Activated naive CD4-positive, alpha-beta T cell treated with Interleukin-2 at 50 U/mL for 16 hours (primary cell): ENCODE measurements around the gene HOXC13.

Experiments used
- DNase-seq: peaks from one replicate; pipeline ENCODE4 v3.0.0-alpha.2; 2020

Gene HOXC13

DNA sequence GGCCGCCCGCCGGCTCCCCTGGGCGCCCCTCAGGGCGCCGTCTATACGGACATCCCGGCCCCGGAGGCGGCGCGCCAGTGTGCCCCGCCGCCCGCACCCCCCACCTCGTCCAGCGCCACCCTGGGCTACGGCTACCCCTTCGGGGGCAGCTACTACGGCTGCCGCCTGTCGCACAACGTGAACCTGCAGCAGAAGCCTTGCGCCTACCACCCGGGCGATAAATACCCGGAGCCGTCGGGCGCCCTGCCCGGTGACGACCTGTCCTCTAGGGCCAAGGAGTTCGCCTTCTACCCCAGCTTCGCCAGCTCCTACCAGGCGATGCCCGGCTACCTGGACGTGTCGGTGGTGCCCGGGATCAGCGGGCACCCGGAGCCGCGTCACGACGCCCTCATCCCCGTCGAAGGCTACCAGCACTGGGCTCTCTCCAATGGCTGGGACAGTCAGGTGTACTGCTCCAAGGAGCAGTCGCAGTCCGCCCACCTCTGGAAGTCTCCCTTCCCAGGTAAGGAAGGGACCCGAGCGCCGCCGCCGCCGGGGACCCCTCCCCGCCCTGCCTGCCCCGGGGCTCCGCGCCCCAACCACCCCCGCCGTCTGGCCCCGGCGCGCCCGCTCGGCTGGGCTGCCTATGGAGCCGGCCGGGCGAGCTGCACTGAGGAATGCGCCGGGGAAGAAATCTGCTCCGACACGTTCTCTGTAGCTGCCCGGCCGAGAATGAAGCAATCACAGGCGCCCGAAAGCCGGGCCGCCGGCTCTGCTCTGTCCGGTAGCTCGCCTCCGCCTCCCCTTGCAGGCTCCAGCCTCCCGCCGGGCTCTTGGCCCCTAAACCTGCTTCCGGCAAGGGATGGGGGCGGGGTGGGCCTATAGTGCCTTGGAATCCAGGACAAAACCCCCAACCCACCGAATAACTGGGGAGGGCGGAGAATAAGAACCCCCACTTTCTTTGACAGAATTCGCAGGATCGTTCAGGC lies 794 bp downstream of the HOXC13 start:
- no peak for DNase-seq

DNA sequence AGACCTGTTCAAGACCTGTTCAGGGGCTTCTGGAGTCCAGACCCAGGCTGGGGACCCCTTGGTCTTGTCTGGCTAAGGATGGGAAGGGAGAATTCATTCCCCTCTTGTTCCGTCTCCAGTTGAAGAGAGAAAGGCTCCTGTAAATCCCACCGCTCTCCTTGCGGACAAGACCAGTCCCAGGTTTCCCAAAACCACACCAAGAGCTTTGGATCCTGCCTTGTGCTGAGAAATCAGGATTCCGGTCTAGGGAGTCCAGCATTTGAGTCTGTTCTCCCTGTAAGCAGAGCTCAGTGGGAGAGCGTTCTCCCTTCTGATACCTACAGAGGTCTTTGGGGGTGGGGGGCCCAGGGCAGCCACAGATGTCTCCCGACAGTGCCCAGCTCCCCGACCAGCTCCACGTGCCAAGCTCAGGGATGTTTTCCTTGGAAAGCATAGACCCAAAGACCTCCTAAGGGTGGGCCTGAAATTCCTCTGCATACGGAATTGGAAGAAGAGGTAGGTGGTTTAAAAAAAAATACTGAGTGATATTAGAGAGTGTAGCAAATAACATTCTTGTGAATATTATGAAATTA lies 1.9 kb downstream of the HOXC13 start:
- no peak for DNase-seq

DNA sequence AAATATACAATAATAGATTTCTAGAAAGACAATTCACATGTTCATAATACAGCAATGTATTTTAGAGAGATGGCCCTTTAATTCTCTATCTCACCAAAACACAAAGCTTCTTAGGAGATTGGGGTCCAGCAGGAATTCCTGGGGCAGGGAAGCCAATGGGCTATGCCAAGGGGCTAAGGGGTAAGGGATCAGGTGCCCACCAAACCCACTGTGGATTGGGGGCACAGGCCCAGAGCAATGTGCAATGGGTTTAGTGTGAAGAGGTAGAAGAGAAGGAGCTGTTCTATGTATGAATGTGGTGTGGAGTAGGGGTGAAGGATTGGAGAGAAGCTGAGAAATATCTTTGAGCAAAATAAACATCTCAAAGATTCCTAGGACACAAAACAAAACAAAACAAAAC lies 2.6 kb downstream of the HOXC13 start:
- no peak for DNase-seq

DNA sequence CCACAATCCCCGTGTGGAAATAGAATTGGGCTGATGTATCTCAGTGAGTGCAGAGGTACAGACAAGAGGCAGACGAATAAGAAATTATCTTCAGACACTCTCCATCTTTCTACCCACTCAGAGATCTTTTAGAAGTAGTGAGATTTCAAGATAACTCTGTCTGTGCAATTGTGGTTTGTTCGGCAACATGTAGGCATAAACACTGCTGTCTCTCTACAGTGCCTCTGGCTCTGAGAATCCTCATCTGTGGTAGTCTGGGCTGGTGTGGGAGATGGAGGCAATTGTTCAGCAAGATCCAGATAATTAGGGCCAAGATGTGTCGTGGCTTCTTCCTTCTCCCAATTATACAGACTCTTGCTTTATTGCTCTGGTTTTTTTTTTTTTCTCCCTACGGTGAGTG lies 3.1 kb downstream of the HOXC13 start:
- DNase-seq = no peak

DNA sequence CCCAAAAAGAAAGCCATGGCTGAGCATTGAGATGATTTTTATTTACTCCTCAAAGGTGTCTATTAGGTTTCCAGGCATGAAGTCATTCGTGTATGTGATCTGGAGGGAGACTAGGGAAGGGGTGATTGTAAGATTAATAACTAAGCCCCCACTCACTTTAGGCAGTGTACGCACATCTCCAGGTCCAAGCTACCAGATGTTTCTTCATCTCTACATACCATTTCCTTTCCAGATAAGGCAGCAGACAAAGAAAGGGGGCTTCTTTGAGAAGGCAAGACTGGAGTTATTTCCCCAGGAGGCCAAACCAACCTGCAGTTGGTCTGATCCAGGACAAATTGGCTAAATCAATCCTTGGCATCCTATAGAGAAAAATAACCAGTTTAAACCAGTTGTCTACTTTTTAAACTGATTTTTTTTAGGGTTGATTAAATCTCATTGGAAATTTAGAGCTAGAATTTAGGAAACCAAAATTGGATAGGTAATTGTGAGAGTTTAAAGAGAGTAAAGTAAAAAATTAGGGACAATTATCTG lies 3.9 kb downstream of the HOXC13 start:
- no peak for DNase-seq

DNA sequence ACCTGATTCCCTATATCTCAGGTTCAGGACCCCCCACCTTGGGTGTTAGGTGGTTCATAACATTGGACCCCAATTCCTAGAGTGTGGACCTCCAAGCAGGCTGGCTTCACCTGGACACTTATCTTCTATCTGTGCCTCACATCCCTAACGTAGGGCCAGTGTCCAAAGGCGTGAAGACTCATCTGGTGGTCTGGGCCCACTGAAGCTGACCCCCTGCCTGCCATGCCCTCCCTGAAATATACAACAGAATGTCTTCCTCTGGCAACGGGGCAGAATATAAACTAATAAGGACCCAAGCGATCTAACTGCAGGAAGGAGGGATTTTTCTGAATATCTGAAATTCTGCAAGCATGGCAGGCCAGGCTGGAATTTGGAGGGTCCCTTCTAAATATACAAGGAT lies 5.6 kb downstream of the HOXC13 start:
- no peak for DNase-seq

DNA sequence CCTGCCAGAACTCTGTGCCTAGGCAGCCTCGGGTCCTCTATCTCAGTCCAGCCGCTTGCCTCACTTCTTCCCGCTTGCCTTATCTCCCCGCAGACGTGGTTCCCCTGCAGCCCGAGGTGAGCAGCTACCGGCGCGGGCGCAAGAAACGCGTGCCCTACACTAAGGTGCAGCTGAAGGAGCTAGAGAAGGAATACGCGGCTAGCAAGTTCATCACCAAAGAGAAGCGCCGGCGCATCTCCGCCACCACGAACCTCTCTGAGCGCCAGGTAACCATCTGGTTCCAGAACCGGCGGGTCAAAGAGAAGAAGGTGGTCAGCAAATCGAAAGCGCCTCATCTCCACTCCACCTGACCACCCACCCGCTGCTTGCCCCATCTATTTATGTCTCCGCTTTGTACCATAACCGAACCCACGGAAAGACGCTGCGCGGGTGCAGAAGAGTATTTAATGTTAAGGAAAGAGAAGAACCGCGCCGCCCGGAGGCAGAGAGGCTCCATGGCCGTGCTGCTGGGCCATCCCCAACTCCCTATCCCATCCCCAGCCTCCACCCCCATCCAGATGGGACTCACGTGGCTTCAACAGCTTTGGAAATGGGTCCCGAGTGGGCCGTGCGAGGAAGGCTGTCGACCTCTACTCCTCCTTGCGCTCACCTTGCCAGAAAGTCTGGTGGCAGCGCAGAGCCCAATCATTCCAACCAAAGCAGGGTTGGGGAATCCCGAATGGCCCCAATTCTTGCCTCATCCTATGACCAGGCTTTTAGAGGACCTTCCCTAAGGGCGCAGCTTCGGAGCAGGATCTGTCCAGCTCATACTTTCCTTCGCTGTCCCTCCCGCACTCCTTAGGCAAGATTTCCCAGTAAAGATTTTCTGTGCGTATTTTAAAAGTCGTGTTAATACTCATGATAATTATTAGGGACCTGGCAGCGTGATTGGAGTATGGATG lies 6.5 kb downstream of the HOXC13 start:
- DNase-seq = no peak

DNA sequence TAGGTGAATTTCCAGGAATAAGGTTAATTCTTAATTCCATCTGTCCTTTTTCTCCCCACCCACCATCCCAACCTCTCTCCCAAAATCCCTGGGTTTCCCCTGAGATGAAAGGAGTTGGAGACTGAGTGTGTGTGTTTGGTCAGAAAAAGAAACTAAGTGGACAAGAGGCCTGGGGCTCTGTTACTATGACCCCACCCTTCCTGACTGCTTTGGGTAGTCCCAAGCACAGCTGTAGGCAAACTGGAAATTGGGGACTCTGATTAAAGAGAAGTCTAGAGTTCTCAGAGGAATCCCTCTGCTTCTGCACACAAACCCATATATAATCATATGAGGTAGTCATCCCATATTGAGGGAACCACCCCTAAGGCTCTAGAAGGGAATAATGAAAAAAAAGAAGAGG lies 9.1 kb downstream of the HOXC13 start:
- DNase-seq = no peak

DNA sequence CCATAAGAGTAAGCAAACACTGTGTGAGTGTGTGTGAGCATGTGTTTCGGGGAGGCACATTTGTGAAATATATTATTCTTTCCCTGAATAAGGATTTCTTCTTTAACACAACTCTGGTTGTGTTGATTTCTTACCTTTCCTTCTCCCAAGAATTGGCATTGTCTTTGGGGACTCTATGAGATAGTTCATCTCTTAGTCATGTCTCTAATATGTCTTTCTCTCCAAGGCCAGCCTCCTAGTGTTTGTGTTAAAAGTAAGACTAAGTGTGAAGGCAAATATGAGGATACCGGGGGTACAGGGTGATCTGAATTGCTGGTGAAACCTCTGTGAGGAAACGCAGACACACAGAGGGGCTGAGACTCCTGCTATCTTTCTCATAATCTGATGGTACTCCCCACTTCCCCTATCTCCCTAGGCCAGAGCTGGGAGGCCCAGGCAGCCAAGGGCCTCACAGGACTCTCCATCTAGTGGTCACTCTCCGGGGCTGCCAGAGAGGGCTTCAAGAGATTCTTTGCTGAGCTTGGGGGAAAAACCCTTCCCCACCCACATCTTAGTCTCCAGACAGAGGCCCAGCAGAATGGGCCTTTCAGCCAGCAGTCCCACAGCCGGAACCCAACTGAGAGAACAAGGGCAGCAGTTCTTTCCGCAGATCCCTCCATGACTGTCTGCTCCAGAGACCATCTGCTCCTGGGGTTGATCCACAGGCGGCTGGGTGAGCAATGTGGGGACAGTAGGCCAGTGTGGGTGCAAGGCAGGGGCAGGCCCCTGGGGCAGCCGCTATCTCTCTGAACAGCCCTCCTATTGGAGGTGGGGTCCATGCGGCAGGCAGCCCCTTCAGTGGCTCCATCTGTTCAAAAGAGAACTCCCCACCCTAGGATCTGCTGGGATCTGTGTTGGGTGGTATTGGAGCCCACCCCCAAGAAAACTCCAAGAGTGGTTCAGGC lies 10.3 kb downstream of the HOXC13 start:
- no peak for DNase-seq

DNA sequence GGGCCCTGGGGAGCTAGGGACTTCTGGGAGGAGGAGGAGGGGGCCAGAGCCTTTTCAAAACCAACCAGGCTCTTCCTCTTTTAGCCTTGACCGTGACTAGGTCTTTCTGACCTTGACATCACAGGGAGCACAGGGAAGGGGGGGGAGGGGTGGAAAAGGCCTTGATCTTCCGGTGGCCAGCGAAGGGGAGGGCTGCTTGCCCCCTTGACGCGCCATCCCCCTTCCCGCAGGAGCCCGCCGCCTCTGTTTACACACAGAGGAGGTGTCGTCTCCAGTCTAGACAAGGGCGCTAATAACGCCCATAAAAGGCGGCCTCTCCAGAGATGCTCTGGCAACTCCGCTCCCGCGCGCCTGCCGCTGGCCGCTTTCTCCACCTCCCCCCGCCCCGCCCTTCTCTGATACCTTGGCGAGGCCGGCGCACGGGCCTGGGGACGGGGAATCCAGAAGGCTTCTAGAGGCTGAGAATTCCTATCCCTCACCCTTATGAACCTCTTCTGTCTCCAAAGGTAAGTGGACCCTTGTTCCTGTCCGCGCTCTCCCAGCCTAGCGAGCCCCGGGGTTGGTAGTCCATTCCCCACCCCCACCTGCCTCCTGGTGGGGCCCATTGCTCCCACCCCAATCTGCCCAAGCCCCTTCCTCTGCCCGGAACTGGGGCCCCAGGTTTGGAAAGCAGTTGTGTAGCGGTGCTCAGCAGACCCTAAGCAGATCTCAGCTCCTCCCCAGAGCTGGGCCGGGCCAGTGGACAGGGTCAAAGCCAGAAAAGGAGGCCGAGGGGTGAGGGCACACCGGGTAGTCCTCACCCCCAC lies 11.2 kb downstream of the HOXC13 start:
- DNase-seq = no peak

DNA sequence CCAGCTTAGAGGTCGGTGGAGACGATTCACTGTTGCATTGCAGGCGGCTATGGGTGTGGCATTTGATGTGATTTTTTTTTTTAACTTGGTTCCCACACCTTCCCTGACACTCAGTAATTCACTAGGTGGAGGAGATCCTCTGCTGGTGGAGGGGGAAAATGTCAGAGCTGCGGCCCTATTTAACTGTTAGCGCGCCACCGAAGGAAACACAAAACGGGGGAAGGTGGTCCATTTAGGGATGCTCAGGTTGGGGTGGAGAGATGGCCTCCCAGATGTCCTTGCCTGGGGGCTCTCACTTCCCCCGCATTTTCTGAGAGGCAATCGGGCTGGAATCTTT lies 11.8 kb downstream of the HOXC13 start:
- DNase-seq = no peak

DNA sequence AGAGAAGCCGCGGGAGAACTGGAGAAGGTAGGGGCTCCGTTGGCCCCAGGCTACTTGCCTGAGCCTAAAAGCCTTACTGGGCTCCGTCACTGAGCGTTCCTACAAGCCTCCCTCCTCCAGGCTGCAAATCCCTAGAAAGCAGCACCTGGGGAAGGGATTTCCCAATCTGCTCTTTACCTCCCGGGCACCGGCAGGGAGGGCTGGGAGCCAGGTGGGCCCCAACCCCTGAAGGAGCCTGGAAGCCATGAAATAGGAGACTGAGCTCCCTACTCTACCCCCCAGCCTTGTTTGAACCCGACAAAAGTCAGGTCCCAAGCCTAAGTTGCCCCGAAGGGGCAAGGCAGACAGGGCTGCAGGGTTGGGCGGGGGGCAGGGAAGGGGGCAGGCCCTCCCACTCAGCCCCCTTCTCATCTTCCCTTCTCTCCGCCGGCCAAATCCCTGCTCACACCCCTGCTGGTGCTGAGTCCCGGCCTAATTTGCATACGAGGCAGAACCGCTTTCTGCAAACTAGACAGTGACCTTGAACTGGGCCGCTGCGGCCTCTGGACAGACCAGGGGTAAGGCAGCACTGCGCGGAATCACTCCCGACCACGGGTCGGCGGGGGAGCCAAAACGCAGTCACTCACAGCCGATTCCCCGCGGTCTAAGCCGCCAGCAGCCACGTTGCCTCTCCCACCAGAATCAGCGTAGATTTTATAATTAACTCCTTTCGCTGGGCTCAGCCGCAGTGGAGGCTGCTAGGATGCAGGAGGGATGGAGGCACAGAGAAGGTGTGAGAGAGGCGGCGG lies 12.4 kb downstream of the HOXC13 start:
- no peak for DNase-seq

DNA sequence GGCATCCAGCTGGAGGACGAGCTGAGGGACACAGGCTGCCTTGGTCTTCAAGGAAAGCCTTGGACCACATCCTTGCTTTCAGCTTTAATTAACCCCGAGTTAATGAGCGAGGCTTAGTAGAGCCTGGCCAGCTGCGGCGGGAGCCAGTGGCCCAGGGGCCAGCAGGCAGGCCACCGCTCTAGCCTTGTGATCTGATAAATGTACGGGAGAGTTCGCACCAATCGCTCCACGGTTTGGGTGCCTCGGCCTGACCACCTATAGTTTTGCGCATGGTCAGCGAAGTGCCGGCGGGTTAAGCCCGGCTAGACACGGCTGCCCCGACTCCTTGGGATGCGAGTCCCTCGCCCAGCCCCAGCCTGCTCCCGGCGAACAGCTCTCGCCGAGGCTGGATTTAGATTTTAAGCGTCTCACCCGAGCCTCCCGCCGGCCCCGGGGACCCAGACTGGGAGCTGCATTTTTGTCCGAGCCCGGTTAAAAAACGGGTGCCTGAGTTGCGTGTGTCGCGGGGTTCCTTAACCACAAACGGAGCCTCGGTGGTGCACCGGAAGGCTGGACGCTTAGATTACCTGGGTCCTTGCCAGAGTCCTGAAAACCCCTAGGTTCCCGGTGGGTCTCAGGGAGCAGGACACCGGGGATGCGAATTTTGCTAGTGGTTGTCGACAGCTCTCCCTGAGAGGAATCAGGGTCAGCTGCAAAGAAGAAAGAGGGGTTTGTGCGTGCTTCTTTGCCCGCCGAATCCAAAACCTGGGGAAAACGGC lies 13.1 kb downstream of the HOXC13 start:
- no peak for DNase-seq

DNA sequence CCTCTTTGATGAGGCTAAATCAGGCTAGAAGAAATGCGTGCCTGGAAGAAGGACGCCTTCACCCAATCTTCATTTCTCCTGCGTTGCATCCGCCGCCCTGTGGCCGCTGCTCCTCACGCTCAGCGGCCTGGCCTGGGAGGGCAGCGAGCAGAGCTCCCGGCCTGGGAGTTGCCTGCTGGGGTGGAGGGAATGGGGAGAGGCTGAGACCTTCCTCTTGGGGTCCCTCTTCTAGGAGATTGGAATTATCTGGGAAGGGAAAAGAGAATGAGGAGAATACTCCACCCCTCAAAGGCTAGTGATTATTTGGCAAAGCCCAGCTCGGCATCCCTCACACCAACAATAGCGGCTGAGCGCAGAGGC lies 13.7 kb downstream of the HOXC13 start:
- DNase-seq = no peak

DNA sequence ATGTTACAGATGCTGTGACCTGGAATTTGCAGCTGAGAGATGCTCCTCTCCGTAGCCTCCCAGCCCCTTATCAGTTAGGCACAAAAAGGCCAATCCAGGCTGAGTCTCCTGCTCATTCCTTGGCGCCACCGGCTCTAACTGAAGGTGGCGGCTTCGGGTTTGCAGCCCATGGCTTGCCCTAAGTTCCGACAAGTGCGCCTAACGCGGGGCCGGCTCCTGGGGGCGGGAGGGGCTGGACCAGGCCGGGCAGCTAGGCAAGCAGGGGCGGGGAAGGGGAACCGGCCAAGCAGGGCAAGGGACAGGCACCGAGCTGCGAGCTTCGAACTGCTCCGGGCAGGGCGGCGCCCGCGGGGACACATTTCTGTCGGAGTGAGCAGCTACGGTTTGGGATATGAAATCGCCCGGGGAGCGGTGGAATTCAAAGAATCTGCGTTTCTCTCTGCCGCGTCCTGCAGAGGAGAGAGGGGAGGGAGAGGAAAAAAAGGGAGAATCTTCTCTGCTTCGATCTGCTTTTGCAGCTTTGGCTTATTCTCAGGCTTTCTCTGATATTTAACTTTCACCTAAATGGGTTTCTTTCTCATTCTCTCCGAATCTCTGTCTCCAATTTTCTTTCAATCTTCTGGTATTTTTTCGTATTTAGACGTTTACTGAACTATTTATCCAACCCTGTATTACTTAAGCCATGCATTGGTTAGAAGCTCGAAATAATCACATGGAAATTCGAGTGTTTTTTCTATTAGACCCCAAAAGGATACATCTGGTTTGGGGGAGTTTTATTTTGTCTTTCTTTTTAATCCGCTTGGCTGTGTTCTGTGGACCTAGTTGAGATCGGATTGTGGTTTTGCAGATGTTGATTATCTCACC lies 14.5 kb downstream of the HOXC13 start:
- no peak for DNase-seq

DNA sequence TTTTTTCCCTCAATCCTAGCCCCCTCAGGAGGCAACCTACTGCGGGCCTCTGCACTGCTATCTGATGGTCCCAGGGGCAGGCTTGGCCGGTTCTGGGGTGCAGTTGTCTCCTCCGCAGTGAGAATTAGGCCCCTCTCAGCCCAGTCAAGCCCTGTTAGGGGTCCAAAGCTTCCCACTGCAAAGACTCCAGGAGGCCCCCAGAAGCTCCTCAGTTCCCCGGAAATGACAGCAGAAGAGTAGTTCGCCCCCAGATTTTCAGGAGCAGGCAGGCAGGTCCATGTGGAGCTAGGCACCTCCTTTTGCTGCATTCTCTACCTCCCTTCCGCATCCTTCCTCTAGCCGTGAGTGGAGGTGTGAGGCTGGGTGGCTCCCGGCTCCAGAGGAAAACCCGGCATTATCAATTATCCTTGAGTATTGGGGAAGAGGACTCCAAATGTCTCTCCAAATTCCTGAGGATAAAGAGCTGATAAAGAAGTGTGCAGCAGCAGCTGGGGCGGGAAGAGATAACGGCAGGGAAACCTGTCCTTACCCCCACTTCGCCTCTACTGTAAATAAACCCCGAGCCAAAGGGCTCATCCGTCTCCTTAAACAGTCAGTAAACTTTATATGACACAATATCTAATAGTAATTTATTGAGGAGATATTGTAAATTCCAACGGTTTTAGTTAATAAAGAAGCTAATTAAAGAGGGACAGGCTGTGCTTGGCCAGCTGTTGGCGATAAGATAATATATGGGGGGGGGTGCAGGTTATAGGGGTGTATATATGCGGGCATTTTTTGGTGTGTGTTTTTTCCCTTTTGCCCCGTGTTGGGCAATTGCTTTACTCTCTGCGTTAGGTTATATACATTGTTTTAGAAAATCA lies 15.4 kb downstream of the HOXC13 start:
- DNase-seq = no peak

DNA sequence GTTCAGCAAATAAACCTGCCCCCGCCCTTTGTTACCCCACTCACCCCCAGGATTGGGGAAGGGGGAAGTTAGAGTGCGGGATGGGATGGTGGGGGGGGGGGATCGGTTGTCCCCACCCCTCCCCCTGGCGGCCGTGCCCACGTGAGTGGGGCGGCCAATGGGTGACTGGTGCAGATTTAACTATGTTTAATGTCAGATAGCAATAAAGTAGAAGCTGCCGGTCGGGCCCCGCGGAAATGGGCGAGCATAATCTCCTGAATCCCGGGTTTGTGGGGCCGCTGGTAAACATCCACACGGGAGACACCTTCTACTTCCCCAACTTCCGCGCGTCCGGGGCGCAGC lies 16.0 kb downstream of the HOXC13 start, which contains the start of gene HOXC12:
Gene HOXC12 (plus strand): TSS at position 210 of the 342 bp plus-strand sequence. CDS start 27 bp downstream, at position 237.
- DNase-seq = no peak
